Fibroblast of pulmonary artery (primary cell): Measurements from ENCODE around the gene COG1.

Experiments
- DNase-seq: peaks from one replicate; pipeline ENCODE4 v3.0.0-alpha.2; 2010; ENCODE audit warnings: low read depth
- H3K4me3 ChIP-seq: replicated peaks from 2 replicates; pipeline ENCODE4 v1.5.1; 2011; ENCODE audit warnings: low read depth, mild to moderate bottlenecking, control low read depth, low read length, moderate library complexity
- TF ChIP-seq, protein P1 (sequence below): IDR thresholded peaks from 2 replicates; pipeline ENCODE4 v1.5.1; 2011; ENCODE audit warnings: mild to moderate bottlenecking, control low read depth, low read length, inconsistent platforms; ENCODE audit errors: missing control alignments

COG1 gene

DNA sequence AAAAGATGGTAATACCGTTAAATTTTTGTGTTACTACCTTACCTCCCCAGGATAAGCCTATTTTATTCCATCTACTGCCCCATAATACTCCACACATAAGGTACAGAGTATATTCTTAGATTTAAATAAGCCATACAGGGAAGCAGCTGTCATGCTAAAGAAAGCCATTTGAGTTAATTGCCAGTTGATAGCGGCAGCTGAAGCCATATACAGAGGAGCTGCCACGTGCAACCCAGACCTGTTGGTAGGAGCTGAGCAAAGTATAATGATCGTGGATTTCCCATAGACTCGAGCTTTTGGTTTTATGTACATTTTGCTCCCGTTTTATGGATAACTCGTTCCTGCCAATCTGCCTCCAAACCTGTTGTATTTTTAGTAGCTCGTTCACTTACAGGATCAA lies 56.8 kb downstream of the COG1 start:
- TF ChIP-seq, protein P1, sequence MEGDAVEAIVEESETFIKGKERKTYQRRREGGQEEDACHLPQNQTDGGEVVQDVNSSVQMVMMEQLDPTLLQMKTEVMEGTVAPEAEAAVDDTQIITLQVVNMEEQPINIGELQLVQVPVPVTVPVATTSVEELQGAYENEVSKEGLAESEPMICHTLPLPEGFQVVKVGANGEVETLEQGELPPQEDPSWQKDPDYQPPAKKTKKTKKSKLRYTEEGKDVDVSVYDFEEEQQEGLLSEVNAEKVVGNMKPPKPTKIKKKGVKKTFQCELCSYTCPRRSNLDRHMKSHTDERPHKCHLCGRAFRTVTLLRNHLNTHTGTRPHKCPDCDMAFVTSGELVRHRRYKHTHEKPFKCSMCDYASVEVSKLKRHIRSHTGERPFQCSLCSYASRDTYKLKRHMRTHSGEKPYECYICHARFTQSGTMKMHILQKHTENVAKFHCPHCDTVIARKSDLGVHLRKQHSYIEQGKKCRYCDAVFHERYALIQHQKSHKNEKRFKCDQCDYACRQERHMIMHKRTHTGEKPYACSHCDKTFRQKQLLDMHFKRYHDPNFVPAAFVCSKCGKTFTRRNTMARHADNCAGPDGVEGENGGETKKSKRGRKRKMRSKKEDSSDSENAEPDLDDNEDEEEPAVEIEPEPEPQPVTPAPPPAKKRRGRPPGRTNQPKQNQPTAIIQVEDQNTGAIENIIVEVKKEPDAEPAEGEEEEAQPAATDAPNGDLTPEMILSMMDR, result no peak
- no peak for DNase-seq

DNA sequence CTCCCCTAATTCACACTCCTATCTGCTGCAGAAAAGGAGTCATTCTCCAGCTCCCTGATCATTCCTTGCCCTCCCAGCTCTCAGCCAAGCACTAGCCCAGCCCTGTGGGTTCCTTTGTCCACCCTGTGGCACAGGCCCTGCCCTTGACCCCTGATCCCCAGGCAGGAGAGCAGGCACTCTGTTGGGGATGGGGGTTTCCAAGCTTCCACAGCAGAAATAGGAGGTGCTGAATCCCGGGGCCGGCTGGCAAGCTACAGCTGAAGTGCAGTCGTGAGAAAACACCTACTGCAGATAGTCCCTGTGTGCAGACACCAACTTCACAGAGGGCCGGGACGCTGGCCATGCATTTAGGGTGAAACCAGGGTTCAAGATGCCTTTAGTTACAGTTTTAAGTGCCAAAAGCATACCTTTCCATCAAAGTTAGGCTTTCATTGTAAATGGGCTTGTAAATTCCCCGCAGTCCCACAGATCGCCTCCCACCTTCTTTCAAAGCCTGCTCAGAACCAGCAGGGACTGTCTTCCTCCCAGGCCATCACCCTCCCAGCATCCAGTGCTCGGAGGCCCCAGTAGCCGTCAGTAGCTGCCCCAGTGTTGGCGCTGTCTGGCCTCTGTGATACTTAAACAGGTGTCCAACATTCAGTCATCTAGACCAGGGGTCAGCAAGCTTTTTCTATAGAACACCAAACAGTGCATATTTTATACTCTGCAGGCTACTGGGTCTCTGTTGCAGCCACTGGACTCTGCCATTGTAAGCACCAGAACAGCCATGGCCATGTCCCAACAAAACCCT lies 58.2 kb downstream of the COG1 start:
- TF ChIP-seq, protein P1, result no peak
- no peak overlapping the region for H3K4me3 ChIP-seq
- no peak for DNase-seq

More for the DNA sequence above, 56.8 kb downstream of the COG1 start:
- no peak overlapping the region for H3K4me3 ChIP-seq

DNA sequence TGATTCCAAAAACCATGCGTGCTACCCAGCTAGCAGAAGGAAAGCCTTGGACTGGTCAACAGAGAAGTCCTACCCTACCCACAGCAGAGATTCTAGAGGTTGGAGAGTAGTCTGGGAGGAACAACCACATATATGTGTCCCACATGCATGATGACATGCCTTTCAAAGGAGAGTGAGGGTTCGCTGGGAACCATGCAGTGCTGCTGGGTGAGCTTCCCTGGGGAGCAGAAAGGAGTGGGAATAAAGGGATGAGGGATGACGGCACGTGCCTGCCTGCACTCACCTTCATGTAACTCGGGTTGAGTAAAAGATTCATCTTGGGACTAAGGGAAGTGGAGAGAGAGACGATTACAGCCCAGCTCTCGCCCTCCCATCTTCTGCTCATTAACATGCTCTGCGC lies 59.0 kb downstream of the COG1 start:
- no peak for DNase-seq
- TF ChIP-seq, protein P1, result no peak
- no peak overlapping the region for H3K4me3 ChIP-seq

DNA sequence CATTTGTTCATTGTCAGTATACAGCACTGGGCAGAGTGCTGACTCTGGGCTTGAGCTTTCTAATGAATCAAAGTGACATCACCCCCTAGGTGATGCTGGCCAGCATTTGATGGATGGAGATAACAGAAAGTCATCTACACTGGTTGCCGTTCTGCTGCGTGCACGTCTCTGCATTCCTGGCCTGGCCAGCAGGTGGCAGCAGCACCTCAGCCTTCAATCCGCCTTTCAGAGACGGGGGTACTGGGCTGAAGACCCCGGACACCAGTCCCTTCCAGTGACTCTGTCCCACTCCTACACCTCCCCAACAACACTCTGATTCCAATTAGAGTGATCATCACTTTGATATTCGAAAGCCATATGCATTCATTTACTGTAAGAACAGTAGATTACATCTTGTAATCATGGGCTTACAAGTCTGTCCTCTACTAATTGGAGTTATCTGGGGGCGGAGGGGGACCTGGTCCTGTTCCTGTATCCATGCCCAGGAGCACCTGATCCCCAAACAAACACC lies 62.9 kb downstream of the COG1 start:
- TF ChIP-seq, protein P1, result peak; percentile 99
- H3K4me3 ChIP-seq, result no peak overlapping the region
- peak; percentile 37 for DNase-seq

DNA sequence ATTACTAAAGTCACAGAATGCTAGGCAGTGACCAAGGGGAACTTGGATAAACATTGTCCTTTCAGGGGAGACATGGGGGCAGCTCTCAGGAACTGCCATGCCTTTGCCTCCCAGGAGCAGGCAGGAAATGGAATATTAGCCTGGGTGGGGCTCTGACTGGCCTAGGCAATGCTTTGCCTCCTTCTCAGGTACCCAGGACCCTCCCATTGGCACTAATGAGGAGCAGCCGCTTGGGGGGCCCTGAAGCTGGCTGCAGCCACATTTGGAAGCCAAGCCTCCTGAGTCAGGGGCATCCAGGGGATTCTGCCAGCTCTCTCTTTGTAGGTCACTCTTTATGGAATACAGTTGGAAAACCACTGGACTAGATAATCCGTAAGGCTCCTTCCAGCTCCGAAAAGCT lies 63.4 kb downstream of the COG1 start:
- H3K4me3 ChIP-seq, result no peak overlapping the region
- no peak for DNase-seq
- TF ChIP-seq, protein P1, result no peak

DNA sequence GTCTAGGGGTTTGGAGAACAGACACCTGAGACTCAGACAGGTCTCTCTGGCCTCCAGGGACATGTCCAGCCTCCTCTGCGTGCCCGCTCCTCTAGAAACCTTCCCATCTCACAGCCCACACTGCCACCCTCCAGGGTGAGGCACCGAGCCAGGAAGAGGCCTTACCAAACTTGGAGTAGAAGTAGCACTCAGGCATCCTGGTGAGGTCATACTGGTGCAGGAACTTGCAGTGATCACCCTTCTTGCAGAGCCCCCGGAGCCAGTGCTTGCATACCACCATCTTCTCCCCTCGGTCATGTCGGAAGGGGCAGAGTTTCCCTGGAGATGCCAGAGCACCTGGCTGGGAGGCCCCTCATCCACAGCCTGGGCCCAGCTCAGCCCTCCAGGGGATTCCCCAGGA lies 64.7 kb downstream of the COG1 start:
- H3K4me3 ChIP-seq, result no peak overlapping the region
- no peak for DNase-seq
- TF ChIP-seq, protein P1, result no peak
